HG02610 (cell line): ENCODE data around the gene HLA-B.
"Not testable (repeated sequence)": the region's sequence is repeated elsewhere in the genome, so short reads cannot be mapped to it uniquely, and the experiment has no call there.

Source experiments
- ATAC-seq: cut with Tn5 transposase; IDR thresholded peaks from one replicate; pipeline ENCODE4 v1.9.1; 2021; ENCODE audit warnings: mild to moderate bottlenecking, moderate library complexity; ENCODE audit not compliant: unreplicated experiment

The HLA-B gene

DNA sequence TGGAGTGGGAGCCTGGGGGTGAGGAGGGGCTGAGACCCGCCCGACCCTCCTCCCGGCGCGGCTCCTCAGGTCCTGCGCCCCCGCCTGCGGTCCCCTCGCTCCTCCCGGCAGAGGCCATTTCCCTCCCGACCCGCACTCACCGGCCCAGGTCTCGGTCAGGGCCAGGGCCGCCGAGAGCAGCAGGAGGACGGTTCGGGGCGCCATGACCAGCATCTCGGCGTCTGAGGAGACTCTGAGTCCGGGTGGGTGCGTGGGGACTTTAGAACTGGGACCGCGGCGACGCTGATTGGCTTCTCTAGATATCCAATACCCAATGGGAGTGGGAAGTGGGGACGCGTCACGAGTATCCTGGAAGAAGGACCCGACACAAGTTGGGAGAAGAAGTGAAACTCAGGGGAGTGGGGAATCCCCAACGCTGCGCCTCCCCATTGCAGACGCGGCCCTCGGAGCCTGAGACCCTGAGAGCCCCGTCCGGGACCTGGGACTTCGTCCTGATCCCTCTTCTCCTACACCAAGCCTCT, at the start of gene HLA-B:
Gene HLA-B, minus strand, starts transcription at position 234 of the 521 bp plus-strand sequence. Its CDS starts 21 bp downstream, at position 213.
- ATAC-seq, result peak; percentile 73

DNA sequence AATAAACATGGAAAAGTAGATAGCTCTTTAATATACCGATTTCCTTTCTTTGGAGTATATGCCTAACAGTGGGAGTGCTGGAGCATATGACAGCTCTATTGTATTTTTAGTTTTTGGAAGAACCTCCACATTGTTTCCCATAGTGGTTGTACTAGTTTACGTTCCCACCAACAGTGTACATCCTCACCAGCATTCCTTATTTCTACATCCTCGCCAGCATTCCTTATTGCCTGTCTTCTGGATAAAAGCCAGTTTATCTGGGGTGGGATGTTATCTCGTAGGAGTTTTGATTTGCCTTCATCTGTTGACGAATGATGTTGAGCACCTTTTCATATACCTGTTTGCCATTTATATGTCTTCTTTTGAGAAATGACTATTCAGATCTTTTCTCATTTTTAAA, 49.0 kb upstream of the HLA-B start:
- ATAC-seq, result no peak

DNA sequence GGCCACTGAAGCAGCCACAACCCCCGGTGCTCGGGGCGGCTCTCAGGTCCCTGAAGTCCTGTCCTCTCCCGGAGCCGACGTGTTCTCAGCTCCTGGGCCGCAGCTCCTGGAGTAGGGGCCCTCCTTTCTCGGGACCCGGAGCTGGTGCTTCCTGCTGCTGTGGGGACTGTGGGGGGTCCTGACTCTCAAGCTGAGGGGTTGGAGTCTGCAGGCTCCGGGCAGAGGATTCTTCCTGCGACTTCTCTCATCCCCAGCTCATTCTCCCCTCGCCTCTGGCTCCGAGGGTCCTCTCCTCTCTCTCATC, 47.0 kb upstream of the HLA-B start:
- not testable (repeated sequence) for ATAC-seq

DNA sequence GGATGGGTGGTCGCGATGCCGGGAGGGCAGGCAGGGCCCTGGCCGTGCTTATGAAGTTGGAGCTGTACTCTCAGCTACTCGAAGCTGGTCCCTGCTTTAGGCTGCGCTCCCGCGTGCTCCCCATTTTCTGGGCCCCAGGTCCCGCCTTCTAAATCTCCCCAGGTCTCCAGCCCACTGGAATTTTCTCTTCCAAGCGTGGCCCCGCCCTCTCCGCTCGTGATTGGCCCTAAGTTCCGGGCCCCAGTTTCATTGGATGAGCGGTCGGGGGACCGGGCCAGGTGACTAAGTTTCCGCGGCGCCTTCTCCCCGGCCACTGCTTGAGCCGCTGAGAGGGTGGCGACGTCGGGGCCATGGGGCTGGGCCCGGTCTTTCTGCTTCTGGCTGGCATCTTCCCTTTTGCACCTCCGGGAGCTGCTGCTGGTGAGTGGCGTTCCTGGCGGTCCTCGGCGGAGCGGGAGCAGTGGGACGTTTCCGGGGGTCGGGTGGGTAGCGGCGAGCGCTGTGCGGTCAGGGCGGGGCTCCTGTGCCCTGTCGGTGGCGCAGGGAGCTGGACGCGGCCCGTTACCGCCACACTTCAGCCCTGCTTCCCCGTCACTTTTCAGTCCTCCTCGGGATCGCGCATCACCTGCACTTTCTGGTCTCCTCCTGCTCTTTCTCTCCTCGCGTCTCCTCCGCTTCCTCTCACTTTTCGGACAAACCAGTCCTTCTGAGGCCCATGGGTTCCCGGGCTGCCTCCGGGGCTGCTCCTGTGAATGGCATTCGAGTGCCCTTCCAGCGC, 46.5 kb upstream of the HLA-B start, which contains the start of gene MICA:
Gene MICA, plus strand, starts transcription at position 313 of the 778 bp plus-strand sequence. Its CDS starts 38 bp downstream, at position 351.
- peak; percentile 64 for ATAC-seq

DNA sequence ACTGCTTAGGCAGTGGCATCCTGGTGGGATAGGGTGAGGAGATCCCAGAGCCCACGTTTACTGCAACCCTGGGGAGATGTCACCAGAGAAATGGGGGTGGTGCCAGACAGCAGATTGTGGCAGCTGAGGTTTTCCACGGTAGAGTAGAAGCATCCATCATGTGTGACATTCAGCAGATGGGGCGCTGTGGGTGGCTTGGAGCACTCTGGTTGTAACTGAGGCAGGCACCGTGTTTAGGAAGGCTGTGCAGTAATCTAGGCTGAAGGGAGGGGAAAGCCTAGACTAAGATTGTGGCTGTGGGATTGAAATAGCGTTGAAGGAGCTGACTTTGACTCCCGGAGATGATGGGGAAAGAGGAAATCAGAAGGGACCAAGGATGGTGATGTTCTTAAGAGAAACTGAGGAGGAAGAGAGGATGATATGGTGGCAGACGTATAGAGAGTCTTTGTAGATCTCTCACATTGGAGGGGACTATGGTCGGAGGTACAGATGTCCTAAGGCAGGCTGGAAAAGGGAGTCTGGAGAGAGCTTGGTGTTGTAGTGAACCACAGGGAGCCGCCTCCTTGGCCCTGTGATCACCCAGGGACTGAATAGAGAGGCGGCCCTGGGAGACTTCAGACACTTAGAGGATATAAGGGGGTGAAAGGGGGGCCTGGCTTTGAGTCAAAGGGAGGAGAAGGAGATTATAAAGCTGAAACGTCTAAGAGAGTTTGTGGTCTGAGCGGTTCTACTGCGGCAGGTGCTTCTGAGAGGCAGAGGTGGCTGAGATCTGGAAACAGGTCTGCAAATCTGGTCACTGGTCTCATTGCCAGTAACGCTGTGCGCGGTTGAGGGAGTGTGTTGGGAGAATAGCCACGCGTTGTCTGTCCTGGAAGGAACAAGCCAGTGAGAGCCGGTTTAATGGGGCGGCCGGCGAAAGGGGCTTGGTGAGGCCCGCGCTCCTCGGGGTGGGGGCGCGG, 45.6 kb upstream of the HLA-B start:
- ATAC-seq, result peak; percentile 17

DNA sequence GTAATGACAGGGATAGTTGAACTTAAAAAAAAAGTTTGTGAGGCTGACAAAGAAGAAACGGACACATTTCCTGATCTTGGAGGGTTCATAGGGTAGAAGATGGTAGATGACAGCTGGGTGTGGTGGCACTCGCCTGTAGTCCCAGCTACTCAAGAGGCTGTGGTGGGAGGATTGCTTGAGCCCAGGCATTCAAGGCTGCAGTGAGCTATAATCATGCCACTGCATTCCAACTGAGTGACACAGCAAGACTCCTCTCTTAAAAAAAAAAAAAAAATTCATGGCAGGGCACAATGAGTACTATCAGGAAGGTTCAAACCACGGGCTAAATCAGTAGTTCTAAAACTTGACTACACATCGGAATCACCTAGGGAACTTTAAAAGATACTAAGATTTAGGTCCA, 44.4 kb upstream of the HLA-B start:
- ATAC-seq, result no peak

DNA sequence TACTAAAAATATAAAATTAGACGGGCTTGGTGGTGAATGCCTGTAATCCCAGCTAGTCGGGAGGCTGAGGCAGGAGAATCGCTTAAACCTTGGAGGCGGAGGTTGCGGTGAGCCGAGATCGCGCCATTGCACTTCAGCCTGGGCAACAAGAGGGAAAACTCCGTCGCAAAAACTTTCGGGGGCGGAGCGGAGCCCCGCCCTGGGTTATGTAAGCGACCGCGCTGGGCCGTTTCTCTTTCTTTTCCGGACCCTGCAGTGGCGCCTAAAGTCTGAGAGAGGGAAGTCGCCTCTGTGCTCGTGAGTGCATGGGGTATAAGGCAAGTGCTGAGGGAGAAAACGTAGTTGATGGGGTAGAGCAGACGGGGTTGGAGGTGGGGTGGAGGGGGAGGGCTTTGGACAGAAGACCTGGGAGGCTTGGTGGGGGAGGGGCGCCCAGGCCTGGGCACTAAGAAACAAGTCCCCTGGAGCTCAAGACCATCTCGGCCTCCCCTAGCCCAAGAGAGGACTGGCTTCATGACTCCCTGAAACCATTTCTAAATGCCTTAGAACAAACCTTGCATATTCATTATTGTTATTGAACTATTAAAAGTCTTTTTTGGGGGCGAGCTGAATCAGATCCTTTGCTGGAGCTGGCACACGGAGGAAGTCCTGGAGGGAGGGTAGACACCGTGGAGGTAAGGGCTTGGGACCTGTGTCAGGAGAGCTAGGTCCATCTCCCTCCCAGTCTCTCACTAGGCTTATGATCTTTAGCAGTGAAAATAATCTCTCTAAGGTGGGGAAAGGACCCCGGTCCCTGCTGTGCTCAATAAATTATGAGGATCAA, 43.7 kb upstream of the HLA-B start:
- no peak for ATAC-seq

DNA sequence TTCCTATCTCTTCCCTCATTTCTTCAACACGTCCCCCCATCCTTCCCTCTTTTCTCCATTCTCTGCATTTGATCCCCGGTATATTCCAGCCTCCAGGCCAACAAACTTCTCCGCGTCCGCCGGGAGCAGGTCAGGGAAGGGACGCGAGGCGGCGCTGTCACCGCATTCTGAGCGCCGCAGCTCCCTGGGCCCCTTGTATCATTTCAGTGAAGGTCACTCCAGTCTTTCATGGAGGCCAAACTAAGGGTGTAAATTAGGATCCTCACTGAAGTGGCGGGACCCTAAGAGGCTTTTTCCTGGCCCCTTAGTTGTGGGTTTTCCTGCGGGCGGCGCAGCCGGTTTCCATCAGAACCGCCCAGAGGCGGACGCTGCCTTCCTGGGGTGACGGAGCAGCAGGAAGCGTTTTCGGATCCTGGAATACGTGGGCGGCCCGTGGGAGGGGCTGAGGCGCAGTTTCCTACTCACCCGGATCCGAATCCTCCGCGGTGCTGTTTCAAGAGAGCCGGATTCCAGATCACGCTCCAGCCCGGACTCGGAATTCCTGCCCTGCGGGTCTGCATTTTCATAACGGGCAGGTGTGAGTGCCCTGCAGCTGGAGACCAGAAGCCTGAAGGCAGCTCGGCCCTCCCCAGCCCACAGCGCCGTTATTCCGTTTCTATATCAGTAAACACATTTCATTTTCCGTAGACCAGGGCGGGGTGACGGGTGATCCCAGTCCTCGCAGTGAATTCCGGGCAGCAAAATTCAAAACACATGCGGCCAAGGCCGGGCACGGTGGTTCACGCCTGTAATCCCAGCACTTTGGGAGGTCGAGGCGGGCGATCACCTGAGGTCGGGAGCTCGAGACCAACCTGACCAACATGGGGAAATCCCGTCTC, 42.8 kb upstream of the HLA-B start:
- ATAC-seq, result no peak

DNA sequence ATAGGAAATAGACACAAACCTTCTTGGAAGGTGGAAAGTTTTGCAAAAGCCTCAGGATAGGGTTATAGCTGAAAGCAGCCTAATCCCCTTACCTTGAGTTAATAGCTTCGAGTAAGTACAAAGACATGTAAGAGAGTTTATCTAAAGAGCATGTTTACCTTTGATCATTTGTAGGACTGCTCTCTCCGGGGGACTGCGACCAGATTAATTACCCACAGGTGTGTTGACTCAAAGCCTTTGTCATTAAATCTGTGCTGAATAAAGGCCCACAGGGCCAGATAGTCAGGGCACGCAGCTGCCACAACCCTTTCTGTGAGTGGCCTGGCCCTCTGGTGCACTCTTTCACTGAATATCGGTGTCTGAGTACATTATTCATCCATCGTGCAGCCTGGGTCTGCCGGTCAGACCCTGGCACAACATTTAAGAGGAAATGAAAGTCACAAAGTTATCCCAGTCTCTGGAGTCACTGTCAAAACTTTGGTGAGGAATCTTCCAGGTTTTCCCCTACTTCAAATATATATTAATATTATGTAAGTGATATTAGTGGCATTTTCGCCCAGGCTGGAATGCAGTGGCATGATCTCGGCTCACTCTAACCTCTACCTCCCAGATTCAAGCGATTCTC, 41.0 kb upstream of the HLA-B start:
- no peak for ATAC-seq

DNA sequence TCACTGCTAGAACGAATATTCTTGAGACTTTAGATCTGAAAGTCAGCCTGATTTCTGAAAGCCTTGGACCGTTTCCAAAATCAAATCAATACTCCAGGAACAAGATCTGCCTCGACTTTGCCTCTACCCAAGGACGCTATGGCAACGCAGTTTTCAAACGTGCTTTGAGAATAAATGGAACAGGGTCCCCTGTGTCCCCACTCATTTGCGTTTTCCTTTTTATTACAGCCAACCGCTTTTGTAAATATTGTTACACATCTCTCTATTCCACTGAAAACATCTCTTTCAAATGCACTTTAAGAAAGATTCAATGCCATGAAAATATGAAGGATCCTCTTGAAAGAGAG, 40.1 kb upstream of the HLA-B start:
- not testable (repeated sequence) for ATAC-seq

DNA sequence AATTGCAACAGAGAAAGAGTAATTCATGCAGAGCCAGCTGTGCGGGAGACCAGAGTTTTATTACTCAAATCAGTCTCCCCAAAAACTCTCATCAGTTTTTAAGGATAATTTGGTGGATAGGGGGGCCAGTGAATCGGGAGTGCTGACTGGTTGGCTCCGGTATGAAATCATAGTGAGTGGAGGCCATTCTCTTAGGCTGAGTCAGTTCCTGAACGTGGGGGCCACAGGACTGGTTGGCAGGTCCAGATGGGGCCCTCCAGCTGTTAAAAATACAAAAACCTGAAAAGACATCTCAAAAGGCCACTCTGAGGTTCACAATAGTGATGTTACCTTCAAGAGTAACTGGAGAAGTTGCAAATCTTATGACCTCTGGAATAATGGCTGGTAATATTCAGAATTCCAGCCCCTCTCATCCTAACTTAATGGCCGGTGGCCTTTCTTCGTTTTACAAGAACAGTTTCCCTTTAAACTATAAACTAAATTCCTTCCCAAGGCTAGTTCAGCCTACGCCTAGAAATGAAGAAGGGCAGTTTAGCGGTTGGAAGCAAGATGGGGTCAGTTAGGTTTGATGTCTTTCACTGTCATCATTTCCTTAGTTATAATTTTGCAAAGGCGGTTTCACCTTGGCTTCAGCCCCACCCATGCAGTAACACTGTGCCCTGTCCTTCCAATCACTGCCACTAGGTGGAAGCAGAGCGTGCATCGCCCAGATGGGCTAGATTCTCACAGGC, 39.6 kb upstream of the HLA-B start:
- ATAC-seq, result peak; percentile 38

DNA sequence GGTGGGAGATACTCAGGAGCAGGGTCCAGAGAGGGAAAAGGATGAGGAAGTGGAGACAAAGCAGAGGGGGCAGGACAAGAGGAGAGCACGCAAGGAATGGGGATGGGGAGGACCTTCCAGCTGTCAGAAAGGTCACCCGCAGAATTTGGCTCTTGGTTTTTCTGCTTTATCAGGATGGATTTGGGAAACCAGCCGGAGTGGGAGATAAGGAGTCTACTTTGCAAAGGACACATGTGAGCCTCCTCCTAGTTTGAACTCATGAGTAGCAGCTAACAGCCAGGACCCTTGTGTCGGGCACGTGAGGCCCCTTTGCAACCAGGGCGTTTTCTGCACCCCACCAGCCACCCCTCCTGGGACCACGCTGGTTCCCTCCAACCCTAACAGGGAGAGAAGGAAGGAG, 38.9 kb upstream of the HLA-B start:
- no peak for ATAC-seq

DNA sequence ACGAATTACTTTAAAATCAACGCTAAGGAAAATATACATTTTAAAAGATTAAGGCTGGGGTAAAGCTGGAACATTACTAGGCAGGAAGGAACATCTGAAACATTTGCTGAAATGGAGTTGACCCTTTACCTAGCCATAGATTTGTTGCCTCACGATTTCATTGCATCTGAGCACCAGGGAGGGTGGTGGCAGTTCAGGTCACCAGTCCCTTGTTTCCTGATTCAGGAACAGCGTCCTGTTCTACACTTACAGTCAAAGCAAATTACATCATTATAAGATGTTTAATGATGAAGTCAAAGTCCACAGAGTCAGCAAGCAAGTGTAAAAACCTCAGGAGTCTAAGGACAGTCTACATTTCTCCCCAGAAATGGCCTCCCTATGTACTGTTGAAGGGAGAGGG, 37.4 kb upstream of the HLA-B start:
- no peak for ATAC-seq

DNA sequence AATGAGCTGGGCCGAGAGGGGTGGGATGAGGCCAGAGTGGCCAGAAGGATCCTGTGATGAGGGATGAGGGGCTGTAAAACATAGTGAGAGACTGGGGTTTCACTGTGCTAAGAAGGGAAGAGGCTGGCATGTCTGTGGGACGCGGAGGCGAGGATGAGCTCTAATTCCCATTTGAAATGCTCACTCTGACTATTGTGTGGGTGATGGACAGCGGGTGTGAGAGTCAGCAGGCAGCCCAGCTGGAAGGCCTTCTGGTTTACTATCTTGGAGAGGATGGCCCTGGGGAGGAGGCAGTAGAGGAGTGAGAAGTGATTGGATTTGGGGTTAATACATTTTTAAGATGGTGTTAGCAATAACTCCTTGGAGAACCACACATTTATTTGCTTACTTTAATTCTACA, 37.0 kb upstream of the HLA-B start:
- no peak for ATAC-seq

DNA sequence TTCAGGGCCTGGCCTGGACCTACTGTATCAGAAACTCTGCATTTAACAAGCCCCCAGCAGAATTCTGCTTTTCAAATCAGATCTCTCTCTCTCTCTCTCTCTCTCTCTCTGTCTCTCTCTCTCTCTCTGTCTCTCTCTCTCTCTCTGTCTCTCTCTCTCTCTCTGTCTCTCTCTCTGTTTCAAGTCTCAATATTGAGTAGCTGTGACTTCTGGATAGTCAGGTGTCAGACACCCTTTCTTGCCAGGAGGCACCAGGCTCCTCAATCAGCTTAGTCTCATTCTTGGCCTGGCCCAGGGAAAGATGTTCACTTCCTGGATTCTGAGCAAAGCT, 32.8 kb upstream of the HLA-B start:
- not testable (repeated sequence) for ATAC-seq

DNA sequence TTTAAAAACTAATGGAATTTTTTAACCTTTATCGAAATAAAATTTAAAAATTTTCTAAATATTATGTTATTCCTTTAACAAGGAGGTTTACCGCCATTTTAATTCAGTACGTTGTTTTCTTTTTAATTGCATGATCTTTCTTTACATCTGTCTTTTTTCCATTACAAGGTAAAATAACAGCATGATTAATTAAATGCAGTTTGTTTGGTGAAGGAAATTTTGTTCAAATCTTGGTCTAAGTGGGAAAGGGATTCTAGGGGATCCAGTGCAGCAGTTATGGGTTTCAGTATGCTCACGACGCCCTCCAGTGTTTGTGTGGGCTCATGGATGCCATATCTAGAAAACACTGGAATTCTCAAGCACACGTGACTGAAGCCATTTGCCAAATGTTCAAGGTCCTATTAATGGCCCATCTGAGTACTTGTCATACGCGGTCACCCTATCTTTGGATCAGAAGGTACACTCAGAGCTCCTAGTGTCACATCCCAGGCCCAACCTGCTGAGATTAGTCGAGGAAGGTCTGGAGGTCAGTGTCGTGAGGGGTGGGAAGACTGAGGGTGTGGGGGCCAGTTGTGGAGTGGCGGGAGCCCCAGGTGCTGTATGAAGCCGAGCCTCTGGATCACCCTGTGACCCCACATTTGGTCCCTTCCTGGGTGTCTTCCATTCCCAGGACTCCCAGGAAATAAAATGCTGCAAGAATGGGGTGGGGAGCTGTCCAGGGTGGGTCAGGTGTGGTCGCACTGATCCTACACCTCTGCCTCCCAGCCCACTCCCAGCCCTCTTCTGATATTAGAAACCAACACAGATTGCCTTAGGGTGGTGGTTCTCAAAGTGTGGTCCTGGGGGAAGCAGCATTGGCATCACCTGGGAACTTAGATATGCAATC, 32.2 kb upstream of the HLA-B start:
- ATAC-seq, result not testable (repeated sequence)

DNA sequence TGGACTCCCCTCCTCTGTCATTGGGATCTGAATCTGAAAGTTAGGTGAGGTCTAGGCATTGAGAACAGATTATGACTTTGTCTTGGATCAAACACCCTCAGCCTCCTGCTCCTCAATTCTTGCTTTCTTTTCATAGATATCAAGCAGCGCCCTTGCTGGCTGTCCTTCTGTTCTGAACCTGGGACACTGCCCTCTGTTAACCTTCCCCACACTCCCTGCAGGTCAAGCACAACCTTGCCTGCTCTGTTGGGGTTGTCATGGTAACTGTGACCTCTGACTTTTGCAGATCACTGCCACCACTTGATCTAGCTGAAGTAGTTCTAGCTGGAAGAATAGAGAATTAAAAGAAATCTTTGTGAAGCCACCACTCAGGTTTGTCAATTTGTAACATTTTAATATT, 30.0 kb upstream of the HLA-B start:
- ATAC-seq, result no peak

DNA sequence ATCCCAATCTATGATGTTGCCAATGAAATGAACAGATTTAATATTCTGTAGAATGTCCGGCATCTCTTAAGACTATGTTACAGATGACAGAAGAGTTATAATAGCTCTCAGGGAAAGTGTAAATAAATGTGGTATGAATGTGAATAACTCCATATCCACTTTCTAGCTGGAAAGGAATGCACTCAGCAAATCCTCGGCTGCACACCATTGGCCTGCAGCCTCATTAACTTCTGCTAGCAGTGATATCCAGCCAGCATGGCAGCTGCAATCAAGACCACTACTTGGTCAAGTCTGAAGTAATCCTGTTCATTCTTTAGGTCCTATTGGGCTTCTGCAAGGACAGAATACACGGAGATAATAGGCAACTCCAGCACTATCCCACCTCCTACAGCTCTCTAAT, 29.1 kb upstream of the HLA-B start:
- ATAC-seq, result no peak
